ENCODE measurements around the gene PCLAF.

PCLAF gene, protein sequence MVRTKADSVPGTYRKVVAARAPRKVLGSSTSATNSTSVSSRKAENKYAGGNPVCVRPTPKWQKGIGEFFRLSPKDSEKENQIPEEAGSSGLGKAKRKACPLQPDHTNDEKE

DNA sequence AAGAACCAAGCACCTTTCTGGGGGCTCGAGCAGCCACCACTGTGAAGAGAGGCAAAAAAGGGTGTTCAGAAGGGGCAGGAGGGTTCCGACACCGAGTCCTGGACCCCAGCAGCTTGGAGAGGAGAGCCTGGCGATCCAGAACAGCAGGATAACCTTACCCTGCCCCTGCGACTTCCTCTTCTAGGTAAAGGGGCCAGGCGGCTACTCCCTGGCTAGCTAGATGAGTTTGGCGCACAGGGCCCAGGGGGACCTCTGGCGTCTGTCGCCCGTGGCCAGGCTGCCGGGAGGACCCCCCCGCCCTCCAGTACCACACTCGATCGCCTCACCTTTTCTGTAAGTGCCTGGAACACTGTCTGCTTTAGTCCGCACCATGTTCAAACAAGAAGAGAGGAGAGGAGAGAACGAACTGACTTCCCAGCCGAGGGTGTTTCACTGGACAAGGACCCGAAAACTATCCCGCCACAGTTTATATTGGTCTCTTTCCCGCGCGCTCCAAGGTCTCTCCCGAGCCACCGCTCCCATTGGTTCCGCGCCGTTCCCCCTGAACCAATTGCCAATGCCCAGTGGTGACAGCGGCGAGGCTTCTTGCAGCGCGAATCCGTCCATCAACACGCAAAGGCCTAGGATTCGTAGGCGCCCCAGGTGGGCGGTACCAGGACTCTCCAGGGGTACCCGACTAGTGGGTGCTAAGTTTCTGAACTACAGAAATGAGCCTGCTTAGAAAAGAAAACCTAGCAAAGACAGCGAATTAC lies at the start of gene PCLAF:
Gene PCLAF (minus strand): TSS at position 442 of the 752 bp plus-strand sequence. CDS start 70 bp downstream, at position 372.
- DNase-seq (ENCODE audit: insufficient read length, low spot score) (peak; percentile 88), FAIRE-seq (no peak)
- TF ChIP-seq, protein P1, sequence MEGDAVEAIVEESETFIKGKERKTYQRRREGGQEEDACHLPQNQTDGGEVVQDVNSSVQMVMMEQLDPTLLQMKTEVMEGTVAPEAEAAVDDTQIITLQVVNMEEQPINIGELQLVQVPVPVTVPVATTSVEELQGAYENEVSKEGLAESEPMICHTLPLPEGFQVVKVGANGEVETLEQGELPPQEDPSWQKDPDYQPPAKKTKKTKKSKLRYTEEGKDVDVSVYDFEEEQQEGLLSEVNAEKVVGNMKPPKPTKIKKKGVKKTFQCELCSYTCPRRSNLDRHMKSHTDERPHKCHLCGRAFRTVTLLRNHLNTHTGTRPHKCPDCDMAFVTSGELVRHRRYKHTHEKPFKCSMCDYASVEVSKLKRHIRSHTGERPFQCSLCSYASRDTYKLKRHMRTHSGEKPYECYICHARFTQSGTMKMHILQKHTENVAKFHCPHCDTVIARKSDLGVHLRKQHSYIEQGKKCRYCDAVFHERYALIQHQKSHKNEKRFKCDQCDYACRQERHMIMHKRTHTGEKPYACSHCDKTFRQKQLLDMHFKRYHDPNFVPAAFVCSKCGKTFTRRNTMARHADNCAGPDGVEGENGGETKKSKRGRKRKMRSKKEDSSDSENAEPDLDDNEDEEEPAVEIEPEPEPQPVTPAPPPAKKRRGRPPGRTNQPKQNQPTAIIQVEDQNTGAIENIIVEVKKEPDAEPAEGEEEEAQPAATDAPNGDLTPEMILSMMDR (IDR thresholded peaks at IDR 0.05; ENCODE audit: insufficient read depth, missing control alignments): no peak

DNA sequence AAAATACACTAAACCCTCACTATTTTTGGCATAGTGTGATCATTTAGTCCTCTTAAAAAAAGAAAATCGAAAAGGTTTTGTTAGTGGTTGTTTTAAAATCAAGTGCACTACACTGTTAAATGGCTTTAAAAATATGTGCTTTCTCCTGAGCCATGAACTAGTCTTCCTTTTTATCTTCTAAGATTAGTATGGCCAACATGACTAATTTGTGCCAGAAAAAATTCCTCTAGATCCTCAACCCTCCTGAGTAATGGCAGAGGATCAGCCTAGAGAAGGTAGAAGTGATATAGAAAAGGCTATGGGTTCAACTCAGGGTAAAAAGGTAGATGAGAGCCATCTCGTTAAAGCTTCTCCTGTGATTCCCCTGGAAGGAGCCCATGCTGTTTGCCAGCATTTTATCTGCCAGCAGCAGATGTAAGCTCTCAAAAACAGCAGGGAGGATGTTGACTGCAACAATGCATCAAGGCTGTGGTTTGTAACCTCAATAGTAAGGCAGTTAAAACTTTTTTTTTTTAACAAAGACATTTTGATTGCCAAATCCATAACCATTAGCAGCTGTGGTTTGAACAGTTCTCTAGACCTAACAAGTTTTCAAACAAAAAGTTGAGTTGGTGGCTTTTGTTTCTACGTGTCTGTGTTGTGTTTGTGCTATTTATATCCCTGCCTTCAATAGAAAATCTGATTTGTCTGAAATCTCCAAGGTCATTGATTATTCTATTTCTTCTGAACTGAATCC lies 48.9 kb upstream of the PCLAF start:
- no peak for FAIRE-seq
- TF ChIP-seq, protein P1 (IDR thresholded peaks at IDR 0.05; ENCODE audit: insufficient read depth, missing control alignments): no peak
- DNase-seq (ENCODE audit: insufficient read length, low spot score): no peak

DNA sequence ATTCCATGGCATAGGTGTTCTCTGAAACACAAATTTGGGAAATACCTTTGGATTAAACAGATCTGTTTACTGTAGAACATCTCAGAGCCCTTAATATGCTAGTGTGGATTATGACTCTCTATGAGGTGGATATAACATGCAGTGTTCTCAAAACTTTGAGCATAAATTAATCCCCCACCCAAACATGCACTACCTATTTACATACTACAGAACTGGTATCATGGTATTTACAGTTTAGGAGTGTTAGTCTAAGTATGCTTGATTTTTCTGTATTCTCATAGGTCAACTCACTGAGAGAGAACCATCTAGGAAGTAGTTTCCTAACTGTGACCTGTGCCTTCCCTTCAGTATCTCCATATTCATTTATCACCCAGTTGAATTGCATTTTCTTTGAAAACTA lies 48.2 kb upstream of the PCLAF start:
- TF ChIP-seq, protein P1 (IDR thresholded peaks at IDR 0.05; ENCODE audit: insufficient read depth, missing control alignments): no peak
- DNase-seq (ENCODE audit: insufficient read length, low spot score) (no peak), FAIRE-seq (no peak)

DNA sequence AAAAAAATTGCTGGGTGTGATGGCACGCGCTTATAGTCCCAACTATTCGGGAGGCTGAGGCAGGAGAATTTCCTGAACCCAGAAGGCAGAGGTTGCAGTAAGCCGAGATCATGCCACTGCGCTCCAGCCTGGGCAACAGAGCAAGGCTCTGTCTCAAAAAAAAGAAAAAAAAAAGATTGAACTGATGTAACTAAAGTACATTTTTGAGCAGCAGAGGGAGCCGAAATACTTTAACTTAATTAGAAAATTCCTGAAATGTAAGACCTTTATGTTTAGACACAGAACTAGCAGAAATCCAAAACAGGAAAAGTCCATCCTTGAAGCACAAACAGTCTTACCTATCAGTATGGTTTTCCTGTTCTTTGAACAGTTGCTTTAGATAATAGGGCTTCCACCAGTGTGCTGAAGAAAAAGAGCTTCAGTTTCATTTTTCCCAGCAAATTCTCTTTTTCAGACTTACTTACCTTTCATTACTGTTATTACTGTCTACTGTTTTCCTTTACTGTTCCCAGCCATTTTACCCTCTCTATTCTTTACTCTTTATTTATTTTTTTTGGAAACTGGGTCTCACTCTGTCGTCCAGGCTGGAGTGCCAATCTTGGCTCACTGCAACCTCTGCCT lies 45.7 kb upstream of the PCLAF start:
- no peak for FAIRE-seq
- TF ChIP-seq, protein P1 (IDR thresholded peaks at IDR 0.05; ENCODE audit: insufficient read depth, missing control alignments): peak; percentile 44
- DNase-seq (ENCODE audit: insufficient read length, low spot score): no peak

DNA sequence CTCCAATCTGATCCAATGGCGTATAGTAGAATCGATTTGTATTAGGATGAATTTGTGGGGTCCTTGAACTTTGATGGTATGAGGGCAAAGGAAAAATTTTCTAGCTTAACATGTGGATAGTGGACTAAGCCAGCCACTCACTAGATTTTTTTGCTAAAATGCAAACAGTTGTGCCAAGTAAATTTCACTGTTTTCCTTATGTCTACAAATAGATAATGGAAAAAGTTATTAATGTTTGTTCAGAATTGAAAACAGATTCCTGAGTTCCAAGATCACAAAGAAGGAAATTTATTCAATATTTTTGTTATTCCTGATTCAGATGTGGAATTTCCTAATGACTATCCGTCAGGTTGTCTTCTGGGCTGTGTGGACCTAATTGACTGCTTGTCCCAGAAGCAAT lies 44.0 kb upstream of the PCLAF start:
- FAIRE-seq (no peak), DNase-seq (ENCODE audit: insufficient read length, low spot score) (no peak)
- TF ChIP-seq, protein P1 (IDR thresholded peaks at IDR 0.05; ENCODE audit: insufficient read depth, missing control alignments): no peak

DNA sequence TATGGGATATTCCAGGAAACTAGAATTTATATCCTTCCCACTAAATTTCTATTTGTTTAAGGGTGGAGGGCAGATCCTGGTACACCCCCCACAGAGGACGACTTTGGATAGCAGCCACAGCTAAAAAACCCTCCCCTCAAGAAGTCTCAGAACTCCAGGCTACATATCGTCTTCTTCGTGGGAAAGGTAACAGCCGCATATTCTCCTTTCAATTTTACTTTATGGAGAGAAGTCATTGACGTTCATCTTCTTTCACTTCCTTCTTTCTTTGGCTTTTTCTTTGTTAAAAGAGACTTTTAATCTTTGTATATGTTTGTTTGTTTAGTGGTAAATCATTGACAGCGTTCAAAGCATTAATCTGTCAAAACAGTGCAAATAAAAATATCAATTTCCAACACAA lies 42.7 kb upstream of the PCLAF start:
- FAIRE-seq (no peak), DNase-seq (ENCODE audit: insufficient read length, low spot score) (no peak)
- TF ChIP-seq, protein P1 (IDR thresholded peaks at IDR 0.05; ENCODE audit: insufficient read depth, missing control alignments): no peak
